HG02571 (cell line): ENCODE data around the gene DST.

Experiments used
- ATAC-seq: cut with Tn5 transposase; IDR thresholded peaks from one replicate; pipeline ENCODE4 v1.9.1; 2021; ENCODE audit warnings: mild to moderate bottlenecking, moderate library complexity; ENCODE audit not compliant: unreplicated experiment

Gene DST

GRCh38 chr6:56642366-56643261 lies at the start of gene DST:
DST (minus strand) TSS chr6:56642889.
- ATAC-seq: no peak

DNA sequence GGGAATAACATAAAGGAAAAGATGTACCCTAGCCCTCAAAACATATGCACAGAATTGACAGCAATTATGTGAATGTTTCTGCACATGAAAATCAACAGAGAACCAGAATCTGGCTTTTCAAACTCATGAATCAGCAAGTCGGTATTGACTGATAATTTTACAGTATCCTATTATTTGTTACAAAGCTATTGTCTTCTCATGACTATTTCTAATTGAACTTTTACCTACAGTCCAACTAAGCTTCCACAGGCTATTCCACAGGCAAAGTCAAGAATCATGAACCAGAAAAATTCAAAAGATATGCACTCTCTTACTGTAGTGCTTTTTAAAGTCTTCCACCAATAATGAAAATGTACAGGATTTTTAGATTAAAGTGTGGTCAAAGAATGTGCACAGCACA lies 49.1 kb upstream of the DST start:
- no peak for ATAC-seq

DNA sequence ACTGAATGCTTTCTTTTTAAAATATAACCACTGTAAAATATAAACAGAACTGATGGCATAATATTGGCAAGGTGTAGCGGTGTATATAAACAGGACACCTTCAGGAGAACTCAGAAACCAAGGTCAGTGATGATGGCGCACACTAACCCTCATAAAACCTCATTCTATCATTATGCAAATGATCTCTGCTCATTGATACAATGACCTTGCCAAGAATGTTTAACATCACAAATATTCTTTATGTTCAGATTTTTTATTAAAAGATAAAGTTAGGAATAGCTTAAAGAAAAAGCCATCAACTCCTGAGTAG lies 48.6 kb upstream of the DST start:
- no peak for ATAC-seq

DNA sequence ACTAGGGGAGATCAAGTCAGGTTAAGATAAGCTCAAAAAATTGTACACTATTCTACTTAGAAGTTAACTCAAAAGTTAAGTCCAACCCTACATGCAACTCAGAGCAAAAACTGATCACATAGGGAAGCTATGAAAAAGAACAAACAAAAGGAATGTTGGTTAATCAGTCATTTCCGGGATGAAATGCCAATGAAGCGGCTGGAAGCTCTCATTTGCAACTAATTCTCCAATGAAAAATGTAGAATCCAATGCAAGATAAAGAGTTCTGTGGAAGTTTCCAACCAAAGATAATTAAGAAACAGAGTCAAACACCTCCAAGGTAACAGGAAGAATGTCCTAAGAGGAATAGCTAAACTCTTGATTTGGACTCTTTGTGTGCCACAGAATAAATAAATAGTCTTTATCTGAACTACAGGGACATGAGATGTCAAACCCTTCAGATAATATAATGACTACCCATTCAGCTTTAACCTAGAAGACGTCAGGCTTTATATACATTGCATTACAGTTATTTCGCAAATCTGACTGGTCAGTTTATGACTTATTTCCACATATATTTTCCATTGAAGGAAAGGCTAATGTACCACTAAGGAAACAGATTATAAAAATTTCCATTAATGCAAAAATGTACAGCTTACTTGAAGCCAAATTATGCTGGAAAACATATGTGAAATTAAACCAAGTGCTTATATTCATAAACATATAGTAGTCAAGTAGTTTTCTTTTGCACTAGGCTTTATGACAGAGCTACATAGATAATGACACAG lies 48.0 kb upstream of the DST start:
- no peak for ATAC-seq

DNA sequence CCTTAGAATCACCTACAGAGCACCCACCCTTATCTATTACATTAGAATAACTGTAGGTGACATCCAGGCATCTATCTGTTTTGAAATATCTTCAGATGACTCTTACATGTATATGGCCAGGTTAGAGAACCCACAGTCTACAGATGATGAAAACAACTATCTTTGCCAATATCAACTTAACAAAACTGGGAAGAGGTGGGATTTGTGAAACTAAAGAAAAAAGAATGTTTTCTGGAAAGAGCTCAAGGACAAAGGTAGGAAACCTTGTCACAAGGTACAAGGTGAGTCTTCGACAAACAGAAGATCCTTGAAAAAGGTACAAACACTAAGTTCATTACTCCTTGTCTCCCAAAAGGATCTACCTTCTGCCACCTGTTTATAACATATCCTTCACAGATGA lies 47.0 kb upstream of the DST start:
- ATAC-seq: no peak

DNA sequence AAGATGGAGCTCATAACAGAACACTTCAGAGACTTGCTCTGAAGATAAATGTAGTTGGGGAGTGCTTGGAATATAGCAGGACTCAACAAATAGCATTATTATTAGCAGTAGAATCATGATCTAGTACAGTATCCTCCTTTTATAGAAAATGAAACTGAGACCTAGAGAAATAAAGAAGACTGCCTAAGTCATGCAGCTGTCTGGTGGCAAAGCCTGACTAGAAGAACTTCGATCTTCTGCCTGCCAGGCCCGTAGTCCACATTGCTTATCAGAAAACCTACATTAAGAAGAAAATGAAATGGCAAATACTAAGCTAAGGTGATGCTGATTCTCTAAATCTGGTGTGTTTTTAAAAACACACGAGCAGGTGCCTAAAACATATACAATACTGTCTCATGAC lies 46.4 kb upstream of the DST start:
- ATAC-seq: peak; percentile 91

DNA sequence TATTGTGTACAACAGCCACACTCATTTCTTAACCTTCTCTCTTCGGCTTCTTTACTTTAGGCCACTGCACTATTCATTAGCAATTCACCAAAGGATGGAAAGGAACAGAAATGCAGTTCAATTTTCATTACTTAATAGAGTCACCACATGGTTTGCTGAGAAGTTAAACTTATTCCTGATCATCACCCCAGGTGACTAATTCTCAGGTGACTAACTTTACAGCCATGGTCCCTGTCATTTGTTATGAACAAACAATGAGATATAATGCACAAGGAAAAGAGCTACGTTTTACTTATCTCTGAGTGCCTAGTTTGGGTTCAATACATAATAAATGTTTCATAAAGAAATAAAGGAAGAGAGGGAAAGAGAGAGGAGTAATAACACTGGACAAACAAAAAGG lies 45.8 kb upstream of the DST start:
- ATAC-seq: no peak

GRCh38 chr6:56687551-56687950 lies 44.9 kb upstream of the DST start:
- ATAC-seq: no peak

GRCh38 chr6:56686429-56686828 lies 43.7 kb upstream of the DST start:
- ATAC-seq: no peak

GRCh38 chr6:56685994-56686393 lies 43.3 kb upstream of the DST start:
- no peak for ATAC-seq

DNA sequence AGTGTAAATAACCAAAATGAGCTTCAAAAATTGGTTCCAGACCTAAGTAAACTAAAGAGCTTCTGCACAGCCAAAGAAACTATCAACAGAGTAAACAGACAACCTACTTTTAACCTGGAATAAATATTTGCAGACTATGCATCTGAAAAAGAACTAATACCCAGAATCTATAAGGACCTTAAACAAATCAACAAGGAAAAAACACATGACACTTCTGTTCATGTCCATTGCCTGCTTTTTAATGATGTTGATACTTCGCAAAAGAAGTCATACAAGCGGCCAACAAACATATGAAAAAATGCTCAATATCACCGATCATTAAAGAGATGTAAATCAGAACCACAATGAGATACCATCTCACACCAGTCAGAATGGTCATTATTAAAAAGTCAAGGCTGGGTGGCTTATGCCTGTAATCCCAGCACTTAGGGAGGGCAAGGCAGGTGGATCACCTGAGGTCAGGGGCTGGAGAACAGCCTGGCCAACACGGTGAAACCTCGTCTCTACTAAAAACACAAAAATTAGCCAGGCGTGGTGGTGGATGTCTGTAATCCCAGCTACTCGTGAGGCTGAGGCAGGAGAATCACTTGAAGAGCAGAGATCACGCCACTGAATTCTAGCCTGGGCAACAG lies 42.5 kb upstream of the DST start:
- no peak for ATAC-seq

DNA sequence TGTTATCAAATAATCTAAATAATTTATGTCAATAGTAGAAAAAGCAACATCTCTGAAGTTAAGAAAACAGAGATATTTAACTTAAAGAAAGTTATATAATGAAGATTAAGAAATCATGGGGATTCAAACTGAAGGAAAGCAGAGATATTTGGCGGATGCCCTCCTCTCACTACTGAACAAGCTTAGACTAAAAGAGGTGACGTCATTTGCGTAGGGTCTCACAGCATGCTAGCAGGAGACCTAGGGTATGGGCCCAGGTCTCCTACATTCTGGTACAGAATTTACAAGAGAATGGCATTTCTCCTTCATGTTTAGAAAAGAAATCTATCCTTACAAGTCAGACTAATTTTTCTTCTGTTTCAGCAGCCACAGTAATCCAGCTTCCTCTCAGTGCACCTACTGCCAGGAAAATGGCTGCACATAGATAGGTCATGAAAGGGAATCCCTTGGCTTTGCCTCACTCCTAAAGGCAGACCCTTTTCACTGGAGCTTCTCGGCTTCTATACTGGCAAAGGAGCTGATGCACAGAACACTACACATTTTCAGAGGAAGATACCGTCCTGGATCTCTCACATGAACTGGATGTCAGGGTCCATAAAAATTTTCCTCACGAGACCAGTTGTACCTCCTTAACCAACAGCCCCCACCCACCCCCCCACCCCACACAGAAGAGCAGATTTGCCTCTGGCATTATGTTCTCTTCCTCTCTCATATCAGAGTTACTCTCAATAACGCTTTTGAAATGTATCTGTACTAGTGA lies 41.8 kb upstream of the DST start:
- ATAC-seq: no peak

- no peak for ATAC-seq
Measured at GRCh38 chr6:56683882-56684281, 41.2 kb upstream of the DST start.

DNA sequence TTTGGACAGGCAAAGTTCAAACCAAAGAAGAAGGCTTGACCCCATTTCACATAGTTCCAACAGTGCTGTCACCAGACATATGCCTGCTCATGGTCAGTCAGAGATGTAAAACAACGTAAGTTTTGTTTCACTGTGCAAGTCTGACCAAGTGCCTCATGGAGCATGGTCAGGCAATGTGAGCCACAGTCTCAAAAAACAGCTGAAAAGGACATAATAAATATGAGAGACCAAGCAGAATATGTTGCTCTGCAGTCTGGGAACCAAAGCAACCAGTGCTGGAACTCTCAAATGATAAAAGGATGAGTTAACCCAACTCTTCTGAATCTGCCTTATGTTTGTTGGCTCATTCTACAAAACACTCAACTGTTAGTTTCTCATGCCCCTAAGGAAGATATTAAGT lies 39.9 kb upstream of the DST start:
- no peak for ATAC-seq

GRCh38 chr6:56677559-56677958 lies 34.9 kb upstream of the DST start:
- ATAC-seq: no peak

GRCh38 chr6:56671651-56672461 lies 29.2 kb upstream of the DST start:
- no peak for ATAC-seq

DNA sequence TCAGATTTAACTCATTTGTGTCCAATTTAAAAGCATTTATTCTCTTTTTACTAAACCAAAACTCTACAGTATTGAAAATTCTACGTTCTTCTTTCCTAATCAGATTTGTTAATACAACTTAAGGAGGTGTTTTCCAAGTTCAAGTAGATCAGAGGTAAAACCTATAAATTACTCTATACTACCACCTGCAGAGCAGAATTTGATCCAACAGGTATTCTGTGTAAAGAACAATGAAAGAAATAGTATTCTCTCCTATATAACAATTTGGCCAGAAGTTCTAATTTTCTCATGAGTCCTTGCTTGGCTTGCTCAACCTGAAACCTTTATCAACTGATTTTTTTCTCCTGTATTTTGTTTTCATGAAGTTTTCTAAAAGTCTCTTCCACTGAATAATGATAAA lies 28.5 kb upstream of the DST start:
- no peak for ATAC-seq

DNA sequence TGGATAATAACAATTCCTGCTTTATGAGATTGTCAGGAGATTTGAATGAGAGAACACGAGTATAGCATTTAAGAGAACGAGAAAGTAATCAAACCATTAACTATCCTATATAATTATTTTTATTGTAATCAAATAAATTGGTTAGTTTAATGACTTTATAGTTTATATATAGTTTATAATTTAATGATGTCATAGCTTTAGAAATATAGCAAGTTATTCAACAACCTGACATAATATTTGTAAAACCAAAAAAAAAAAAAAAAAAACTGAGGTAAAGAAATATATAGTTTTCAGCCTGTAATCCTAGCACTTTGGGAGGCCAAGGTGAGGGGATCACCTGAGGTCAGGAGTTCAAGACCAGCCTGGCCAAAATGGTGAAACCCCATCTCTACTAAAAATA lies 26.4 kb upstream of the DST start:
- ATAC-seq: no peak

- no peak for ATAC-seq
Measured at GRCh38 chr6:56668158-56668557, 25.5 kb upstream of the DST start.

DNA sequence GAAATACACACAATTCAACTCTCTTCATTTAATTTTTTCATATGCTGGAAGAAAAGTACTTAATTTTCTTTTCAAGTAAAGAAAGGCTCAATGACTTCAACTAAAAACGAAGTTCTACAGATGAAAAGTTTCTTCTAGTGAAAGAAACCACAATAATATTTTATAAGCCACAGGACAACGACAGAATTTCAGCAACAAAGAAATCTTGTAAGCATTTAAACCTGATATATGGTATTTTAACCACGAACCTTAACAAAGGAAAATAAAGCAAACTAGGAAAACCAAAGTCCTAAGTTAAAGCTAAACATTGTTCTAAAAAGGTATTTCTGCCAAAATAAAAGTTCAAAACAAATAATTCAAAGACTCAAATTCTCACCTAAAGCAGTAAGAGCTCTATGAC lies 24.6 kb upstream of the DST start:
- ATAC-seq: no peak
